A549 (cell line): ENCODE results near the gene ODAPH. TPM values are rescaled to one million over a fixed set of nuclear protein-coding genes. Genes with fewer than 3 reads are reported as not detected.

ENCODE experiments used
- ATAC-seq, 2 experiments: fragments of 200-7000 bp in 1 of 2; fragments of >200 bp in 1 of 2; cut with Nextera tagmentation in 1 of 2; cut with Tn5 transposase in 1 of 2; 3 replicates each; pipeline versions ENCODE4 v1.8.0 to v1.9.1; 2018 to 2020; ENCODE audit warnings: mild to moderate bottlenecking in 1 of 2, moderate library complexity in 1 of 2
- CTCF ChIA-PET: fragments of 300-600 bp; sonication (Branson Sonifier 250); formaldehyde crosslinking; extraction: SDS; loops from one replicate; lab custom pipeline; 2021; ENCODE audit warnings: antibody characterized with exemption, inconsistent platforms; lab: Yijun Ruan, JAX
- POLR2A ChIA-PET: fragments of 350-600 bp; formaldehyde crosslinking; extraction: SDS; loops from one replicate; lab custom pipeline; 2021; ENCODE audit warnings: antibody characterized with exemption, inconsistent platforms; lab: Yijun Ruan, JAX
- DNase-seq, 2 experiments: peaks; one replicate each; pipeline versions ENCODE4 v3.0.0 to v3.0.0-alpha.2; 2011 to 2016; ENCODE audit warnings: low read depth in 1 of 2, low spot score in 1 of 2
- FAIRE-seq: peaks from 2 replicates; lab custom pipeline; 2011; peaks lifted over from hg19 to GRCh38; lab: Jason Lieb, UNC
- H3K27ac ChIP-seq, 2 experiments: fragments of >200 bp; sonication (Bioruptor Twin); formaldehyde crosslinking; 3 replicates each; pipeline ENCODE4 v1.5.1; 2016 to 2017
- H3K4me1 ChIP-seq: fragments of >200 bp; sonication (Bioruptor Twin); formaldehyde crosslinking; 3 replicates; pipeline ENCODE4 v1.6.1; 2016
- H3K4me2 ChIP-seq: fragments of >200 bp; sonication (Bioruptor Twin); formaldehyde crosslinking; 3 replicates; pipeline ENCODE4 v1.6.1; 2016
- H3K4me3 ChIP-seq: fragments of >200 bp; sonication (Bioruptor Twin); formaldehyde crosslinking; 3 replicates; pipeline ENCODE4 v1.5.1; 2016
- H3K9me3 ChIP-seq: fragments of >200 bp; sonication (Bioruptor Twin); formaldehyde crosslinking; 3 replicates; pipeline ENCODE4 v1.6.1; 2016
- CBX2 ChIP-seq: fragments of 200-600 bp; sonication (generic); IDR thresholded peaks from 2 replicates; pipeline ENCODE4 v1.6.1; 2016; ENCODE audit warnings: low read depth, mild to moderate bottlenecking, borderline replicate concordance
- EHF ChIP-seq: fragments of 250-450 bp; sonication (Bioruptor Pico); IDR thresholded peaks from 2 replicates; pipeline ENCODE4 v1.5.0; 2020; ENCODE audit warnings: mild to moderate bottlenecking
- GATA3 ChIP-seq: IDR thresholded peaks from 2 replicates; pipeline ENCODE4 v1.6.1; 2012; ENCODE audit warnings: borderline replicate concordance
- HEYL ChIP-seq: fragments of 250-450 bp; sonication (Bioruptor Pico); IDR thresholded peaks from 2 replicates; pipeline ENCODE4 v1.8.0; 2021; ENCODE audit warnings: mild to moderate bottlenecking, moderate library complexity
- NR3C1 ChIP-seq: fragments of >200 bp; sonication (Bioruptor Twin); formaldehyde crosslinking; IDR thresholded peaks from 3 replicates; pipeline ENCODE4 v1.6.1; 2017
- POLR2A ChIP-seq: IDR thresholded peaks from 2 replicates; pipeline ENCODE4 v1.6.1; 2012; ENCODE audit warnings: mild to moderate bottlenecking, low read length
- RCOR1 ChIP-seq: fragments of 150-350 bp; IDR thresholded peaks from 2 replicates; pipeline ENCODE4 v1.6.1; 2014; ENCODE audit warnings: antibody characterized with exemption, low read length, low read depth
- SREBF2 ChIP-seq: fragments of 450-650 bp; IDR thresholded peaks from 2 replicates; pipeline ENCODE4 v1.6.1; 2014; ENCODE audit warnings: mild to moderate bottlenecking, moderate library complexity
- ZC3H11A ChIP-seq: fragments of 450-650 bp; IDR thresholded peaks from 2 replicates; pipeline ENCODE4 v1.6.1; 2014; ENCODE audit warnings: antibody characterized with exemption, mild to moderate bottlenecking
- WGBS: methylation state at CpG from one replicate; pipeline ENCODE4 v1.1.6; 2017; ENCODE audit errors: missing lambda C conversion rate; 5-methylcytosine and 5-hydroxymethylcytosine counted together
- polyA plus RNA-seq, 4 experiments: library from polyadenylated mRNA; depleted of rRNA in 3 of 4; stranded (reverse); fragments of >200 nt; fragmentation: RNase III in 1 of 4; extraction: RNeasy Plus Mini Kit Qiagen cat#74134 plus additional on column Dnase treatment in 1 of 4; gene quantifications; 2 replicates in 3 of 4; 3 replicates in 1 of 4; pipeline ENCODE4 v1.2.3, GENCODE V29; 2011 to 2017
- TF ChIP-seq, protein P1 (sequence below): fragments of 200-600 bp; sonication (generic); IDR thresholded peaks from 2 replicates; pipeline ENCODE4 v1.6.1; 2016; ENCODE audit warnings: antibody characterized with exemption, mild to moderate bottlenecking, moderate library complexity
- TF ChIP-seq, protein P2 (sequence below): IDR thresholded peaks from 2 replicates; pipeline ENCODE4 v1.6.1; 2012
- TF ChIP-seq, protein P3 (sequence below): fragments of 450-650 bp; IDR thresholded peaks from 2 replicates; pipeline ENCODE4 v1.6.1; 2014; ENCODE audit warnings: antibody characterized with exemption

The ODAPH gene
- polyA plus RNA-seq, 2 of the 4 experiments (the other 2 are of a cell fraction) = 0.06 to 0.08 TPM

DNA sequence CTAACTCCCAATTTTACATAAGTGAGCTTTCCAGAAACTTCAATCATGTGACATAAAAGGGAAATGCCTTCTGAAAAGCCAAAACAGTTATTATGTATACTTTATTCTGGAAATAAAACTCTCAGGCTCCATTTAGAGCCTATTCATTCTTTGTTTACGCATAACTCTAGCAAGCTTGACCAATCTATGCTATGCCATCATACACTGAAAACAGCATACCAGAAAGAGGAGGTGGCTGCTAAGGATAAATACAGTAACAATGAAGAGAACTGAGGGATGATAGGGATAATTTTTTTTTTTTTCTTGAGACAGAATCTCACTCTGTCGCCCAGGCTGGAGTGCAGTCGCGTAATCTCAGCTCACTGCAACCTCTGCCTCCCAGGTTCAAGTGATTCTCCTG lies 50.1 kb downstream of the ODAPH start:
- Histone ChIP-seq H3K4me2 (no peak overlapping the region), H3K9me3 (no peaks in the 10 kb centered on the region), H3K4me3 (no peak overlapping the region), H3K27ac (no peak overlapping the region), H3K4me1 (no peaks in the 10 kb centered on the region)
- 94% methylated on average over 4 of the region's 4 CpGs for WGBS
- ChIA-PET POLR2A (no interaction called here), CTCF (interaction anchor here (0.6 kb wide), 1 partner anchor 31 kb away, joined by 4 read pairs; no protein-coding TSS in a partner anchor)
- ATAC-seq (no peak), FAIRE-seq (no peak), DNase-seq (no peak)
- TF ChIP-seq, protein P1, sequence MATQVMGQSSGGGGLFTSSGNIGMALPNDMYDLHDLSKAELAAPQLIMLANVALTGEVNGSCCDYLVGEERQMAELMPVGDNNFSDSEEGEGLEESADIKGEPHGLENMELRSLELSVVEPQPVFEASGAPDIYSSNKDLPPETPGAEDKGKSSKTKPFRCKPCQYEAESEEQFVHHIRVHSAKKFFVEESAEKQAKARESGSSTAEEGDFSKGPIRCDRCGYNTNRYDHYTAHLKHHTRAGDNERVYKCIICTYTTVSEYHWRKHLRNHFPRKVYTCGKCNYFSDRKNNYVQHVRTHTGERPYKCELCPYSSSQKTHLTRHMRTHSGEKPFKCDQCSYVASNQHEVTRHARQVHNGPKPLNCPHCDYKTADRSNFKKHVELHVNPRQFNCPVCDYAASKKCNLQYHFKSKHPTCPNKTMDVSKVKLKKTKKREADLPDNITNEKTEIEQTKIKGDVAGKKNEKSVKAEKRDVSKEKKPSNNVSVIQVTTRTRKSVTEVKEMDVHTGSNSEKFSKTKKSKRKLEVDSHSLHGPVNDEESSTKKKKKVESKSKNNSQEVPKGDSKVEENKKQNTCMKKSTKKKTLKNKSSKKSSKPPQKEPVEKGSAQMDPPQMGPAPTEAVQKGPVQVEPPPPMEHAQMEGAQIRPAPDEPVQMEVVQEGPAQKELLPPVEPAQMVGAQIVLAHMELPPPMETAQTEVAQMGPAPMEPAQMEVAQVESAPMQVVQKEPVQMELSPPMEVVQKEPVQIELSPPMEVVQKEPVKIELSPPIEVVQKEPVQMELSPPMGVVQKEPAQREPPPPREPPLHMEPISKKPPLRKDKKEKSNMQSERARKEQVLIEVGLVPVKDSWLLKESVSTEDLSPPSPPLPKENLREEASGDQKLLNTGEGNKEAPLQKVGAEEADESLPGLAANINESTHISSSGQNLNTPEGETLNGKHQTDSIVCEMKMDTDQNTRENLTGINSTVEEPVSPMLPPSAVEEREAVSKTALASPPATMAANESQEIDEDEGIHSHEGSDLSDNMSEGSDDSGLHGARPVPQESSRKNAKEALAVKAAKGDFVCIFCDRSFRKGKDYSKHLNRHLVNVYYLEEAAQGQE = no peak

DNA sequence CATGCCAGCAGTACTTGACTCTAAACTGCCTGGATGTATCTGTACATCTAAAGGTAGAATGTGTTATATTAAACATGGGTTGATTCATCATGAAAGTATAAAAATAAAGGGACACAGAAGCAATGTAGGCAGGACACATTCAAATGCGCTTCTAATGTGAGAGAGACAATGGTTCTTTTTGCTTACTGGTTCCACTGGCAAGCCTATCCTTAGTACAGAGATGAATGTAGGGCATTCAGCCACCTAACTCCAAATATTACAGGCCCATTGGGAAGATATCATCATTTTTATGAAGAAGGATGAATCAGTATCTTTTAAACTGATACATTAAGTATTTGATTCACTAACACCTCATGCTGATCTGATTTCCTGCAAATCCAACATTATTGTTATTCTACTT lies 56.4 kb downstream of the ODAPH start:
- 85% methylated on average over 1 of the region's 1 CpG for WGBS
- FAIRE-seq = no peak
- ATAC-seq = no peak
- no peaks in the 10 kb centered on the region for H3K4me1 ChIP-seq
- H3K4me2 ChIP-seq = no peak overlapping the region
- no peak for DNase-seq
- H3K9me3 ChIP-seq = no peaks in the 10 kb centered on the region
- ChIA-PET CTCF (no interaction called here), POLR2A (no interaction called here)
- no peak overlapping the region for H3K27ac ChIP-seq
- TF ChIP-seq POLR2A = no peak
- TF ChIP-seq HEYL (CRISPR knock-in tag) = no peak
- TF ChIP-seq CBX2 = no peak
- TF ChIP-seq, protein P2, sequence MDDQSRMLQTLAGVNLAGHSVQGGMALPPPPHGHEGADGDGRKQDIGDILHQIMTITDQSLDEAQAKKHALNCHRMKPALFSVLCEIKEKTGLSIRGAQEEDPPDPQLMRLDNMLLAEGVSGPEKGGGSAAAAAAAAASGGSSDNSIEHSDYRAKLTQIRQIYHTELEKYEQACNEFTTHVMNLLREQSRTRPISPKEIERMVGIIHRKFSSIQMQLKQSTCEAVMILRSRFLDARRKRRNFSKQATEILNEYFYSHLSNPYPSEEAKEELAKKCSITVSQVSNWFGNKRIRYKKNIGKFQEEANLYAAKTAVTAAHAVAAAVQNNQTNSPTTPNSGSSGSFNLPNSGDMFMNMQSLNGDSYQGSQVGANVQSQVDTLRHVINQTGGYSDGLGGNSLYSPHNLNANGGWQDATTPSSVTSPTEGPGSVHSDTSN = no peak
- TF ChIP-seq RCOR1 = no peak
- TF ChIP-seq, protein P3, sequence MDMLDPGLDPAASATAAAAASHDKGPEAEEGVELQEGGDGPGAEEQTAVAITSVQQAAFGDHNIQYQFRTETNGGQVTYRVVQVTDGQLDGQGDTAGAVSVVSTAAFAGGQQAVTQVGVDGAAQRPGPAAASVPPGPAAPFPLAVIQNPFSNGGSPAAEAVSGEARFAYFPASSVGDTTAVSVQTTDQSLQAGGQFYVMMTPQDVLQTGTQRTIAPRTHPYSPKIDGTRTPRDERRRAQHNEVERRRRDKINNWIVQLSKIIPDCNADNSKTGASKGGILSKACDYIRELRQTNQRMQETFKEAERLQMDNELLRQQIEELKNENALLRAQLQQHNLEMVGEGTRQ = no peak
- TF ChIP-seq NR3C1 = no peak
- no peak for TF ChIP-seq SREBF2
- no peak for TF ChIP-seq ZC3H11A
- no peak for TF ChIP-seq GATA3
- no peak for TF ChIP-seq EHF (CRISPR knock-in tag)
- no peak overlapping the region for H3K4me3 ChIP-seq

Other genes starting within 250 kb of the ODAPH start
- gene RCHY1, start 41.7 kb upstream of the ODAPH start, polyA plus RNA-seq (2011; rRNA removed) = 21.8 and 27.4 TPM in 2 replicates
- 19.1 to 20.1 TPM (median 20.0 TPM) in 3 replicates for gene RCHY1, start 41.7 kb upstream of the ODAPH start, polyA plus RNA-seq (2017; fragmentation: RNase III; extraction: RNeasy Plus Mini Kit Qiagen cat#74134 plus additional on column Dnase treatment)
- 16.0 and 19.1 TPM in 2 replicates for gene THAP6, start 41.6 kb upstream of the ODAPH start, polyA plus RNA-seq (2011; rRNA removed)
- gene THAP6, start 41.6 kb upstream of the ODAPH start, polyA plus RNA-seq (2017; fragmentation: RNase III; extraction: RNeasy Plus Mini Kit Qiagen cat#74134 plus additional on column Dnase treatment) = 8.1 to 9.4 TPM (median 8.5 TPM) in 3 replicates
- gene CDKL2, start 74.5 kb downstream of the ODAPH start, polyA plus RNA-seq (2011; rRNA removed) = 2.1 TPM in 2 replicates
- gene CDKL2, start 74.5 kb downstream of the ODAPH start, polyA plus RNA-seq (2017; fragmentation: RNase III; extraction: RNeasy Plus Mini Kit Qiagen cat#74134 plus additional on column Dnase treatment) = 0.84 to 1.00 TPM (median 0.88 TPM) in 3 replicates
- gene G3BP2, start 117.3 kb downstream of the ODAPH start, polyA plus RNA-seq (2011; rRNA removed) = 148 and 179 TPM in 2 replicates
- gene G3BP2, start 117.3 kb downstream of the ODAPH start, polyA plus RNA-seq (2017; fragmentation: RNase III; extraction: RNeasy Plus Mini Kit Qiagen cat#74134 plus additional on column Dnase treatment) = 142 to 159 TPM (median 158 TPM) in 3 replicates
- 75.6 and 97.6 TPM in 2 replicates for gene USO1, start 168.5 kb downstream of the ODAPH start, polyA plus RNA-seq (2011; rRNA removed)
- 54.7 to 60.4 TPM (median 56.4 TPM) in 3 replicates for gene USO1, start 168.5 kb downstream of the ODAPH start, polyA plus RNA-seq (2017; fragmentation: RNase III; extraction: RNeasy Plus Mini Kit Qiagen cat#74134 plus additional on column Dnase treatment)